ENCODE results near the gene ATCAY.

DNA sequence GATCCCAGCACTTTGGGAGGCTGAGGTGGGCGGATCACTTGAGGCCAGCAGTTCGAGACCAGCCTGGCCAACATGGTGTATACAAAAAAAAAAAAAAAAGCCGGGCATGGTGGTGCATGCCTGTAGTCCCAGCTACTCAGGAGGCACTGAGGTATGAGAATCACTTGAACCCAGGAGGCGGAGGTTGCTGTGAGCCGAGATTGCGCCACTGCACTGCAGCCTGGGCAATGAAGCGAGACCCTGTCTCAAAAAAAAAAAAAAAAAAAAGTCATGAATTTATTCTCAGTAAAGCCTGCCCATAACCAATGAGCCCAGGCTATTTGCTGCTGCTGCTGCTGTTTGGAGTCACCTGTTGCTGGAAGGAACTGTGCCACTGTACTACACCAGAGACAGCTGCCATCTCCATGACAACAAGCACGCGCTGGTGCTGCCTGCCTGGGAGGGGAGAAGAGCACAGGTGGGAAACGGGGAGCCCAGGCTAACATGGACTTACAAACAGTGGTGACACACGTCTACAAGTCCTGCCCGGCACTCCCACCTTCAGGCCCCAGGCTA, 23.0 kb upstream of the ATCAY start:
- TF ChIP-seq POLR2AphosphoS5 (IDR thresholded peaks at IDR 0.05) (no peak), POLR2A (IDR thresholded peaks at IDR 0.05) (no peak)
- TF ChIP-seq, protein P1, sequence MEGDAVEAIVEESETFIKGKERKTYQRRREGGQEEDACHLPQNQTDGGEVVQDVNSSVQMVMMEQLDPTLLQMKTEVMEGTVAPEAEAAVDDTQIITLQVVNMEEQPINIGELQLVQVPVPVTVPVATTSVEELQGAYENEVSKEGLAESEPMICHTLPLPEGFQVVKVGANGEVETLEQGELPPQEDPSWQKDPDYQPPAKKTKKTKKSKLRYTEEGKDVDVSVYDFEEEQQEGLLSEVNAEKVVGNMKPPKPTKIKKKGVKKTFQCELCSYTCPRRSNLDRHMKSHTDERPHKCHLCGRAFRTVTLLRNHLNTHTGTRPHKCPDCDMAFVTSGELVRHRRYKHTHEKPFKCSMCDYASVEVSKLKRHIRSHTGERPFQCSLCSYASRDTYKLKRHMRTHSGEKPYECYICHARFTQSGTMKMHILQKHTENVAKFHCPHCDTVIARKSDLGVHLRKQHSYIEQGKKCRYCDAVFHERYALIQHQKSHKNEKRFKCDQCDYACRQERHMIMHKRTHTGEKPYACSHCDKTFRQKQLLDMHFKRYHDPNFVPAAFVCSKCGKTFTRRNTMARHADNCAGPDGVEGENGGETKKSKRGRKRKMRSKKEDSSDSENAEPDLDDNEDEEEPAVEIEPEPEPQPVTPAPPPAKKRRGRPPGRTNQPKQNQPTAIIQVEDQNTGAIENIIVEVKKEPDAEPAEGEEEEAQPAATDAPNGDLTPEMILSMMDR (IDR thresholded peaks at IDR 0.05) = no peak
